Liver (tissue), 9 donors: ENCODE results near the gene PNMT. TPM values are rescaled to one million over a fixed set of nuclear protein-coding genes. Genes with fewer than 3 reads are reported as not detected.

ENCODE experiments used
- DNase-seq: peaks from one replicate; pipeline ENCODE4 v3.0.0-alpha.2; 2017; ENCODE audit warnings: low spot score
- H3K27ac ChIP-seq, 2 donors: one replicate each; pipeline ENCODE4 v1.7.0; 2013; ENCODE audit warnings: inconsistent platforms in 2 of 2, low read length in 2 of 2, control low read depth in 1 of 2, low read depth in 1 of 2, mild to moderate bottlenecking in 1 of 2
- H3K27me3 ChIP-seq, 4 donors: one replicate each; pipeline versions ENCODE4 v1.6.1 to v1.7.0; 2013; ENCODE audit warnings: low read length in 3 of 4, inconsistent platforms in 1 of 4, mild to moderate bottlenecking in 1 of 4, moderate library complexity in 1 of 4; ENCODE audit not compliant: control insufficient read depth in 4 of 4, insufficient read depth in 4 of 4
- H3K36me3 ChIP-seq, 4 donors: one replicate each; pipeline versions ENCODE4 v1.6.1 to v1.7.0; 2013; ENCODE audit warnings: low read length in 3 of 4, mild to moderate bottlenecking in 3 of 4, low read depth in 1 of 4, moderate library complexity in 1 of 4; ENCODE audit not compliant: control insufficient read depth in 4 of 4, insufficient read depth in 3 of 4
- H3K4me1 ChIP-seq, 4 donors: one replicate each; pipeline versions ENCODE4 v1.6.1 to v1.7.0; 2013; ENCODE audit warnings: low read length in 3 of 4, mild to moderate bottlenecking in 3 of 4, moderate library complexity in 1 of 4; ENCODE audit not compliant: control insufficient read depth in 4 of 4, insufficient read depth in 4 of 4
- H3K4me3 ChIP-seq, 3 donors: one replicate each; pipeline versions ENCODE4 v1.6.1 to v1.7.0; 2013; ENCODE audit warnings: low read length in 3 of 3, control low read depth in 1 of 3, low read depth in 1 of 3, mild to moderate bottlenecking in 1 of 3
- H3K9ac ChIP-seq, 2 donors: one replicate each; pipeline ENCODE4 v1.7.0; 2013; ENCODE audit warnings: low read length in 2 of 2, mild to moderate bottlenecking in 2 of 2, moderate library complexity in 2 of 2, control low read depth in 1 of 2, low read depth in 1 of 2
- H3K9me3 ChIP-seq, 4 donors: one replicate each; pipeline versions ENCODE4 v1.6.1 to v1.7.0; 2013; ENCODE audit warnings: low read length in 3 of 4; ENCODE audit not compliant: control insufficient read depth in 4 of 4
- FOXA1 ChIP-seq: IDR thresholded peaks from 2 replicates; pipeline ENCODE4 v1.6.1; 2016; ENCODE audit warnings: antibody characterized with exemption
- GABPA ChIP-seq, 2 donors: IDR thresholded peaks in 1 of 2; conservative IDR thresholded peaks in 1 of 2; 2 replicates each; pipeline ENCODE4 v1.6.1; 2016; ENCODE audit warnings: antibody characterized with exemption in 2 of 2, mild to moderate bottlenecking in 1 of 2, moderate library complexity in 1 of 2
- HNF4A ChIP-seq, 2 donors: conservative IDR thresholded peaks; 2 replicates each; pipeline ENCODE4 v1.6.1; 2016; ENCODE audit warnings: antibody characterized with exemption in 2 of 2, mild to moderate bottlenecking in 2 of 2
- HNF4G ChIP-seq: IDR thresholded peaks from 2 replicates; pipeline ENCODE4 v1.6.1; 2016; ENCODE audit warnings: antibody characterized with exemption
- JUND ChIP-seq, 2 donors: IDR thresholded peaks; 2 replicates each; pipeline ENCODE4 v1.6.1; 2016; ENCODE audit warnings: antibody characterized with exemption in 2 of 2
- RXRA ChIP-seq, 2 donors: IDR thresholded peaks; 2 replicates each; pipeline ENCODE4 v1.6.1; 2017 to 2018; ENCODE audit warnings: antibody characterized with exemption in 2 of 2, mild to moderate bottlenecking in 1 of 2
- WGBS: extraction: QIAGEN DNeasy Blood & Tissue Kit; methylation state at CpG from one replicate; pipeline ENCODE4 v1.1.7; 2013; 5-methylcytosine and 5-hydroxymethylcytosine counted together
- polyA plus RNA-seq, 2 donors: library from polyadenylated mRNA; stranded (reverse) in 1 of 2; unstranded in 1 of 2; fragments of 200-250 nt in 1 of 2; fragments of >200 nt in 1 of 2; fragmentation: Nextera tagmentation in 1 of 2; extraction: Ambion mirVana in 1 of 2; gene quantifications; one replicate each; pipeline versions ENCODE4 v1.2.1 to v1.2.3, GENCODE V29; 2013 to 2015
- total RNA-seq, 2 donors: library from RNA; depleted of rRNA; stranded (reverse); fragments of >200 nt; gene quantifications; one replicate each; pipeline ENCODE4 v1.2.3, GENCODE V29; 2014
- TF ChIP-seq, protein P1 (sequence below): IDR thresholded peaks from 2 replicates; pipeline ENCODE4 v1.6.1; 2016; ENCODE audit warnings: antibody characterized with exemption
- TF ChIP-seq, protein P2 (sequence below): IDR thresholded peaks from 2 replicates; pipeline ENCODE4 v1.6.1; 2016; ENCODE audit warnings: antibody characterized with exemption, mild to moderate bottlenecking
- TF ChIP-seq, protein P3 (sequence below): IDR thresholded peaks from 2 replicates; pipeline ENCODE4 v1.6.1; 2016; ENCODE audit warnings: antibody characterized with exemption
- donor health status: healthy.
- donor health status: healthy.
- donor health status: healthy.
- donor health status: healthy.
- donor health status: healthy.

Gene PNMT
- total and polyA plus RNA-seq, 4 donors, result 0.20 to 8.6 (median 0.26) TPM; not detected in 1

DNA sequence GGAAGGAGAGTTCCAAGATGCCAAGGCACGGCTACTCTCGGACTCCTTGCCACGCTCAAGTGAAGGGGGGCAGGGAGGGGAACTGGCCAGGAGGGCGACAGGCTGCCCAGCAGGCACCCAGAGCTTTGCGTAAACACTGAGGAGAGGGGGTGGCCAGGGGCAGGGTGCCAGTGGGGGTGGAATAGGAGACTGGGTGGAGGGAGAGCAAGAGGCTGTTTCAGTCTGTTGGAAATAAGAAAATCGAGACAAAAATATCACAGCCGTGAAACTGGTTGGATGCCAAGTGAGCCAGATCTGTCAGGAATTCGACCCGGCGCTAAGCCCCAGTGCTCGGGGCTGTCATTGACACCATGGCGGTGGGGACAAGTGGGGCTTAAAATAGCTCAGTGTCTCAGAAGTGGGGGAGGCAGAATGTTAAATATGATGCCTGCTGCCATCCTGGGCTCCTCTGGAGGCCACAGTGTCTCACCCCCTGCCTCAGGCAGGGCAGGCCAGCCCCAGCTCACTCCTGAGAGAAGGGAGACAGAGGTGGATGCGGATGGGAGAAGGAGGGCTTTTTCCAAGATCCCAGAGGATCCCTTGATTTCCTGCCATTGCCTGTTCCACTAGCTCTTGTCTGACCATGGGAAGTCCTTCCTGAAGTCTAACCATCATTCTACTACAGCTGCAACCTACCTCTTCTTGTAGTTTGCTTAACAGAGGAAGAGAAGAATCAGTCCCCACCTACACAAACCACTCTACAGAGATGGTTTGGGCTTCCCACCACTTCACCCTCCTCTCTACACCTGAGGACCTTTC is 9.5 kb downstream of the PNMT start:
- no peaks in the 10 kb centered on the region for H3K9me3 ChIP-seq
- TF ChIP-seq RXRA (IDR thresholded peaks at IDR 0.05), result no peak
- no peak for TF ChIP-seq GABPA (IDR thresholded peaks at IDR 0.05 in 1 of 2, conservative IDR thresholded peaks at IDR 0.05 in 1 of 2)
- TF ChIP-seq, protein P1, sequence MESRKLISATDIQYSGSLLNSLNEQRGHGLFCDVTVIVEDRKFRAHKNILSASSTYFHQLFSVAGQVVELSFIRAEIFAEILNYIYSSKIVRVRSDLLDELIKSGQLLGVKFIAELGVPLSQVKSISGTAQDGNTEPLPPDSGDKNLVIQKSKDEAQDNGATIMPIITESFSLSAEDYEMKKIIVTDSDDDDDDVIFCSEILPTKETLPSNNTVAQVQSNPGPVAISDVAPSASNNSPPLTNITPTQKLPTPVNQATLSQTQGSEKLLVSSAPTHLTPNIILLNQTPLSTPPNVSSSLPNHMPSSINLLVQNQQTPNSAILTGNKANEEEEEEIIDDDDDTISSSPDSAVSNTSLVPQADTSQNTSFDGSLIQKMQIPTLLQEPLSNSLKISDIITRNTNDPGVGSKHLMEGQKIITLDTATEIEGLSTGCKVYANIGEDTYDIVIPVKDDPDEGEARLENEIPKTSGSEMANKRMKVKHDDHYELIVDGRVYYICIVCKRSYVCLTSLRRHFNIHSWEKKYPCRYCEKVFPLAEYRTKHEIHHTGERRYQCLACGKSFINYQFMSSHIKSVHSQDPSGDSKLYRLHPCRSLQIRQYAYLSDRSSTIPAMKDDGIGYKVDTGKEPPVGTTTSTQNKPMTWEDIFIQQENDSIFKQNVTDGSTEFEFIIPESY, result no peak
- TF ChIP-seq FOXA1, result no peak
- no peaks in the 10 kb centered on the region for H3K36me3 ChIP-seq
- DNase-seq, result no peak
- no peak overlapping the region for H3K27ac ChIP-seq
- peaks cover 0 to 7% (median under 1%) of the 10 kb centered on the region in 4 donors for H3K4me1 ChIP-seq
- no peak overlapping the region for H3K9ac ChIP-seq
- no peaks in the 10 kb centered on the region for H3K27me3 ChIP-seq
- WGBS, result 74% methylated on average over 13 of the region's 13 CpGs
- H3K4me3 ChIP-seq, result no peak overlapping the region

DNA sequence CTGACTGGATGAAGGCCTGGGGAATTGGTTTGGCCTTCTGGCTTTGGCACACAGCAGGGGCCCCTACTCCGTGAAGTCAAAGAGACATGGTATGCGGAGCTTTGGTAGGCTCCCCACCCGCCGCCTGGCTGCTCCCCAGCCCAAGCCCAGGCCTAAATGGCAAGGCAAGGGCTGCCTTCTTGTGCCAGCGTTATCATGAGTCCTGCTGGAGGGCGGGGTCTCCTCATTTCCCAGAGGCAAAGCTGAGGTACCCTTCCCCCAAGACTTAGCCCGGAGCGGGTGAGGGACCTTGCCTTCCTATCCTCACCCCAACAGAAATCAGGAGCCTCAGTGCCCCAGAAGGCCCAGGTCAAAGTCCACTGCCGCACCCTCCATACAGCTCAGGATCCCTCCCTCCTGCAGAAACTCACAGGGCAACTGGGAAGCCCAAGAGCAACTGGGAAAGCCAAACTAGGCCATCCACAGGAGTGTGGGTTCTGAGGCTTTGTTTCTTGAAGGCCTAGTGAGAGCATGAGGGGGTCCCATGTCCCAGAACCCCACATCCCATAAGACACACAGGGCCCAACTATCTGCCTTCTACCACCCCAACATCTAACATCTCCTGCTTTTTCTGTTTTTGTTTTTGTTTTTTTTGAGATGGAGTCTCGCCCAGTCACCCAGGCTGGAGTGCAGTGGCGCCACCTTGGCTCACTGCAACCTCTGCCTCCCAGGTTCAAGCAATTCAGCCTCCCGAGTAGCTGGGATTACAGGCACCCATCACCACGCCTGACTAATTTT is 10.3 kb downstream of the PNMT start:
- Histone ChIP-seq H3K4me3 (no peak overlapping the region), H3K36me3 (peaks cover 0 to 6% (median 2%) of the 10 kb centered on the region in 4 donors), H3K9ac (no peak overlapping the region), H3K9me3 (no peaks in the 10 kb centered on the region), H3K27me3 (no peaks in the 10 kb centered on the region), H3K4me1 (peaks cover 0 to 7% (median under 1%) of the 10 kb centered on the region in 4 donors), H3K27ac (no peak overlapping the region)
- TF ChIP-seq HNF4A (conservative IDR thresholded peaks at IDR 0.05) (no peak), GABPA (IDR thresholded peaks at IDR 0.05 in 1 of 2, conservative IDR thresholded peaks at IDR 0.05 in 1 of 2) (no peak), FOXA1 (no peak), HNF4G (no peak), JUND (IDR thresholded peaks at IDR 0.05) (no peak)
- TF ChIP-seq, protein P1, result no peak
- TF ChIP-seq, protein P2, sequence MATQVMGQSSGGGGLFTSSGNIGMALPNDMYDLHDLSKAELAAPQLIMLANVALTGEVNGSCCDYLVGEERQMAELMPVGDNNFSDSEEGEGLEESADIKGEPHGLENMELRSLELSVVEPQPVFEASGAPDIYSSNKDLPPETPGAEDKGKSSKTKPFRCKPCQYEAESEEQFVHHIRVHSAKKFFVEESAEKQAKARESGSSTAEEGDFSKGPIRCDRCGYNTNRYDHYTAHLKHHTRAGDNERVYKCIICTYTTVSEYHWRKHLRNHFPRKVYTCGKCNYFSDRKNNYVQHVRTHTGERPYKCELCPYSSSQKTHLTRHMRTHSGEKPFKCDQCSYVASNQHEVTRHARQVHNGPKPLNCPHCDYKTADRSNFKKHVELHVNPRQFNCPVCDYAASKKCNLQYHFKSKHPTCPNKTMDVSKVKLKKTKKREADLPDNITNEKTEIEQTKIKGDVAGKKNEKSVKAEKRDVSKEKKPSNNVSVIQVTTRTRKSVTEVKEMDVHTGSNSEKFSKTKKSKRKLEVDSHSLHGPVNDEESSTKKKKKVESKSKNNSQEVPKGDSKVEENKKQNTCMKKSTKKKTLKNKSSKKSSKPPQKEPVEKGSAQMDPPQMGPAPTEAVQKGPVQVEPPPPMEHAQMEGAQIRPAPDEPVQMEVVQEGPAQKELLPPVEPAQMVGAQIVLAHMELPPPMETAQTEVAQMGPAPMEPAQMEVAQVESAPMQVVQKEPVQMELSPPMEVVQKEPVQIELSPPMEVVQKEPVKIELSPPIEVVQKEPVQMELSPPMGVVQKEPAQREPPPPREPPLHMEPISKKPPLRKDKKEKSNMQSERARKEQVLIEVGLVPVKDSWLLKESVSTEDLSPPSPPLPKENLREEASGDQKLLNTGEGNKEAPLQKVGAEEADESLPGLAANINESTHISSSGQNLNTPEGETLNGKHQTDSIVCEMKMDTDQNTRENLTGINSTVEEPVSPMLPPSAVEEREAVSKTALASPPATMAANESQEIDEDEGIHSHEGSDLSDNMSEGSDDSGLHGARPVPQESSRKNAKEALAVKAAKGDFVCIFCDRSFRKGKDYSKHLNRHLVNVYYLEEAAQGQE, result no peak
- TF ChIP-seq, protein P3, sequence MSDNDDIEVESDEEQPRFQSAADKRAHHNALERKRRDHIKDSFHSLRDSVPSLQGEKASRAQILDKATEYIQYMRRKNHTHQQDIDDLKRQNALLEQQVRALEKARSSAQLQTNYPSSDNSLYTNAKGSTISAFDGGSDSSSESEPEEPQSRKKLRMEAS, result no peak
- WGBS, result 82% methylated on average over 13 of the region's 13 CpGs
- no peak for DNase-seq
